Measurements from ENCODE around the gene RTL10.

Gene RTL10

GRCh38 chr22:19853058-19853878 is 1.4 kb downstream of the RTL10 start (continued):
- TF ChIP-seq ZSCAN5A (tag by site-specific recombination; IDR thresholded peaks at IDR 0.05) = no peak
- TF ChIP-seq ZBTB8A (tag by site-specific recombination; IDR thresholded peaks at IDR 0.05) = no peak
- no peak for TF ChIP-seq ZBTB11 (tag by site-specific recombination; conservative IDR thresholded peaks at IDR 0.05; ENCODE audit: low read depth)
- no peak for TF ChIP-seq ZNF701 (tag by site-specific recombination; IDR thresholded peaks at IDR 0.05)
- TF ChIP-seq PRDM2 (tag by site-specific recombination; IDR thresholded peaks at IDR 0.05; ENCODE audit: borderline replicate concordance) = no peak
- peak; percentile 52 for TF ChIP-seq GLIS2 (tag by site-specific recombination; IDR thresholded peaks at IDR 0.05)
- TF ChIP-seq ZNF114 (tag by site-specific recombination; IDR thresholded peaks at IDR 0.05) = no peak

GRCh38 chr22:19852177-19852781 is 2.4 kb downstream of the RTL10 start:
- H3K4me3 ChIP-seq (ENCODE audit: low read depth, low read length) = no peak overlapping the region
- ChIA-PET POLR2A (interaction anchor here (1.1 to 1.7 kb wide), 3 partner anchors 10 to 122 kb away, joined by 3 to 6 read pairs (median 3); no protein-coding TSS in a partner anchor), CTCF (interaction anchor here (1.5 to 2.5 kb wide), 2 partner anchors 20 to 122 kb away, joined by 5 to 9 read pairs; no protein-coding TSS in a partner anchor)
- no peaks in the 10 kb centered on the region for H3K4me1 ChIP-seq (ENCODE audit: control insufficient read depth, insufficient read depth, low read length)
- no peaks in the 10 kb centered on the region for H3K9me3 ChIP-seq (ENCODE audit: control insufficient read depth, insufficient read depth, low read depth, low read length)
- no peak for TF ChIP-seq ZFP41 (tag by site-specific recombination; IDR thresholded peaks at IDR 0.05; ENCODE audit: borderline replicate concordance)
- peak; percentile 38 for TF ChIP-seq ZFHX2 (tag by site-specific recombination; conservative IDR thresholded peaks at IDR 0.05)
- TF ChIP-seq KLF1 (tag by site-specific recombination; IDR thresholded peaks at IDR 0.05) = peak; percentile 78
- no peak overlapping the region for H3K27ac ChIP-seq (ENCODE audit: extremely low read depth, low read depth, low read length)
- peaks cover 0 to 55% of the 10 kb centered on the region in 2 experiments; a peak in 1 of 3 replicates for H3K36me3 ChIP-seq (ENCODE audit: control insufficient read depth in 2 of 2, insufficient read depth in 1 of 2, low read length in 2 of 2)
